Upper lobe of right lung (tissue), 1 donor: Measurements from ENCODE around the gene MUC20. TPM values are rescaled to one million over a fixed set of nuclear protein-coding genes. Genes with fewer than 3 reads are reported as not detected.

Experiments used
- ATAC-seq: fragments of 200-7000 bp; cut with Tn5 transposase; one replicate; pipeline ENCODE4 v1.9.1; 2020; ENCODE audit warnings: mild to moderate bottlenecking, moderate library complexity
- DNase-seq: peaks from one replicate; pipeline ENCODE4 v3.0.0-alpha.2; 2020
- H3K27ac ChIP-seq: fragments of 200-600 bp; one replicate; pipeline ENCODE4 v1.8.0; 2022
- H3K27me3 ChIP-seq: fragments of 200-600 bp; one replicate; pipeline ENCODE4 v1.8.0; 2022; ENCODE audit warnings: mild to moderate bottlenecking
- H3K36me3 ChIP-seq: fragments of 200-600 bp; one replicate; pipeline ENCODE4 v1.8.0; 2022
- H3K4me1 ChIP-seq: fragments of 200-600 bp; one replicate; pipeline ENCODE4 v1.8.0; 2022
- H3K4me3 ChIP-seq: fragments of 200-600 bp; one replicate; pipeline ENCODE4 v1.8.0; 2022; ENCODE audit warnings: mild to moderate bottlenecking
- H3K9me3 ChIP-seq: fragments of 200-600 bp; one replicate; pipeline ENCODE4 v1.8.0; 2022
- CTCF ChIP-seq: fragments of 200-600 bp; IDR thresholded peaks from one replicate; pipeline ENCODE4 v1.8.0; 2022; ENCODE audit warnings: antibody characterized with exemption
- intact Hi-C: fragments of 100-400 bp; cut with DNase I; formaldehyde crosslinking; loops from one replicate; pipeline ENCODE4 v1.11.0; 2022
- total RNA-seq: library from RNA; stranded (reverse); fragmentation: NEBNext Ultra II Directional; extraction: Animal tissue kit (Norgen Biotek cat#: 25700); gene quantifications from one replicate; pipeline ENCODE4 v1.2.1, GENCODE V29; 2021
- donor health status: DM: no; HTN: yes; CAD: no; lungs with severe emphysema.

Gene MUC20
- total RNA-seq, 1 donor from 2014 or later, result 14.7 TPM

DNA sequence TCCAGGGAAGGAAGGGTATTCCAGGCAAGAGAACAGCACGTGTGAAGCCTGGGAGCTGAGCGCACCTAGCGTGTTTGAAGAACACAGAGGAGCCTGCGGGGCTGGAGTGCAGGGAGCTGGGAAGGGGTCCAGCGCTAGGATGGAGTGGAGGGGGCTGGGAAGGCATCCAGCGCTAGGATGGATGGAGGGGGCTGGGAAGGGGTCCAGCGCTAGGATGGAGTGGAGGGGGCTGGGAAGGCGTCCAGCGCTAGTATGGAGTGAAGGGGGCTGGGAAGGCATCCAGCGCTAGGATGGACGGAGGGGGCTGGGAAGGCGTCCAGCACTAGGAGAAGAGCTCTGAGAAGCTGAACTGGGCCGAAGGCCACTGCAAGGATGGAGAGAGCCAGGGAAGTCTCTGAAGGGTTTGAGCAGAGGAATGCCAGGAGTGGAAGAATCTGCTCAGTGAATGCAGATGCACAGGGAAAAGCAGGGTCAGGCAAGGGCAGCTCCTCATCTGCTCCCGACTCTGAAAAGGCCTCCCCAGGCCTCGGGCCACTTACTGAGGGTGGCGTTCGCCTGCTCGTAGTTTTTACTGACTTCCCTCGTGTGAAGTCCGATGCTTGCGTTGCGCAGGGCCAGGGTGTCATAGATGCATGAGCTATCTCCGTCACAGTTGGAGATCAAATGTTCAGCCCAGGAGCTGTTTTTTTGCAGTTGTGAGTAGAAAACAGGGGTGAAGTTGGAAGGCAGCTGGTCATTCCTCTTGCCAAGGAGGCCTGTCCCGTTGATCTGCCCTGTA lies 39.8 kb downstream of the MUC20 start:
- DNase-seq, result peak; percentile 42
- no peak for TF ChIP-seq CTCF
- ATAC-seq, result no peak
- Histone ChIP-seq H3K9me3 (no peaks in the 10 kb centered on the region), H3K4me1 (no peaks in the 10 kb centered on the region), H3K36me3 (no peaks in the 10 kb centered on the region), H3K27me3 (peaks cover 51% of the 10 kb centered on the region), H3K4me3 (no peak overlapping the region), H3K27ac (no peak overlapping the region)
- intact Hi-C loops, result no loop called here

- no peaks in the 10 kb centered on the region for H3K36me3 ChIP-seq
- DNase-seq, result no peak
- no peak overlapping the region for H3K4me3 ChIP-seq
- no peak for TF ChIP-seq CTCF
- intact Hi-C loops, result no loop called here
- H3K27me3 ChIP-seq, result peaks cover 57% of the 10 kb centered on the region
- H3K4me1 ChIP-seq, result no peaks in the 10 kb centered on the region
- no peaks in the 10 kb centered on the region for H3K9me3 ChIP-seq
- H3K27ac ChIP-seq, result no peak overlapping the region
- ATAC-seq, result no peak
Measured at GRCh38 chr3:195761123-195761566, 40.4 kb downstream of the MUC20 start.

GRCh38 chr3:195761567-195762248 lies 40.9 kb downstream of the MUC20 start:
- H3K27me3 ChIP-seq, result peaks cover 60% of the 10 kb centered on the region
- intact Hi-C loops, result no loop called here

DNA sequence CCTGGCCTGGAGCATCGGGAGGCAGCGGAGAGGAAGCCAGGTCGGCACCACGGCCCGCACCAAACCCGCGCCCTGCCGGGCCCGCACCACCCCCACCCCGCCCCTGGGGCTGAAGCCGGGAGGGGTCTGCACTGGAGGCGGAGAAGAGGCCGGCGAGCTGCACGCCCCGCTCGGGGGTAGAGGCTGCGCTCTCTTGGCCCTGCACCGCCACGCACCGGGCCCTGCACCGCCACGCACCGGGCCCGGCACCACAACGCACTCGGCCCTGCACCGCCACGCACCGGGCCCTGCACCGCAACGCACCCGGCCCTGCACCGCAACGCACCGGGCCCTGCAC lies 41.4 kb downstream of the MUC20 start:
- H3K9me3 ChIP-seq, result no peaks in the 10 kb centered on the region
- H3K27ac ChIP-seq, result no peak overlapping the region
- no peaks in the 10 kb centered on the region for H3K36me3 ChIP-seq
- H3K27me3 ChIP-seq, result peaks cover 60% of the 10 kb centered on the region
- H3K4me3 ChIP-seq, result no peak overlapping the region
- TF ChIP-seq CTCF, result no peak
- no peak for ATAC-seq
- no peak for DNase-seq
- H3K4me1 ChIP-seq, result no peaks in the 10 kb centered on the region
- intact Hi-C loops, result no loop called here

More at GRCh38 chr3:195761567-195762248, 40.9 kb downstream of the MUC20 start:
- DNase-seq, result no peak
- no peak for TF ChIP-seq CTCF
- Histone ChIP-seq H3K27ac (no peak overlapping the region), H3K9me3 (no peaks in the 10 kb centered on the region), H3K4me1 (no peaks in the 10 kb centered on the region), H3K4me3 (no peak overlapping the region), H3K36me3 (no peaks in the 10 kb centered on the region)
- no peak for ATAC-seq

GRCh38 chr3:195762611-195763010 lies 41.8 kb downstream of the MUC20 start:
- DNase-seq (no peak), ATAC-seq (no peak)
- Histone ChIP-seq H3K4me1 (no peaks in the 10 kb centered on the region), H3K4me3 (no peak overlapping the region), H3K36me3 (no peaks in the 10 kb centered on the region), H3K9me3 (no peaks in the 10 kb centered on the region), H3K27ac (no peak overlapping the region), H3K27me3 (peaks cover 60% of the 10 kb centered on the region)
- TF ChIP-seq CTCF, result no peak
- intact Hi-C loops, result no loop called here
